Prostate gland (tissue), 2 donors: ENCODE data around the gene ANKRD6. TPM values are rescaled to one million over a fixed set of nuclear protein-coding genes. Genes with fewer than 3 reads are reported as not detected.

Experiments
- DNase-seq: peaks from one replicate; pipeline ENCODE4 v3.0.0-alpha.2; 2019; ENCODE audit warnings: low spot score
- H3K27ac ChIP-seq, 2 donors: fragments of 200-600 bp; sonication (generic); 2 replicates each; pipeline ENCODE4 v1.5.1; 2017 to 2019
- H3K27me3 ChIP-seq: fragments of 200-600 bp; sonication (generic); replicated peaks from 2 replicates; pipeline ENCODE4 v1.5.1; 2019; ENCODE audit not compliant: insufficient read depth
- H3K36me3 ChIP-seq, 2 donors: fragments of 200-600 bp; sonication (generic); 1 replicate in 1 of 2; 2 replicates in 1 of 2; pipeline versions ENCODE4 v1.5.1 to v1.8.1; 2017 to 2019
- H3K4me1 ChIP-seq: fragments of 200-600 bp; sonication (generic); replicated peaks from 2 replicates; pipeline ENCODE4 v1.5.1; 2019
- H3K4me3 ChIP-seq, 2 donors: fragments of 200-600 bp; sonication (generic); 2 replicates each; pipeline ENCODE4 v1.5.1; 2017 to 2019
- H3K9me3 ChIP-seq: fragments of 200-600 bp; sonication (generic); 2 replicates; pipeline ENCODE4 v1.5.1; 2017
- CTCF ChIP-seq, 4 experiments: fragments of 200-600 bp in 2 of 4; fragments of 450-650 bp in 2 of 4; sonication (generic) in 2 of 4; IDR thresholded peaks; 1 replicate in 3 of 4; 2 replicates in 1 of 4; pipeline ENCODE4 v1.5.1; 2016 to 2019; ENCODE audit warnings: antibody characterized with exemption in 4 of 4, mild to moderate bottlenecking in 2 of 4, moderate library complexity in 2 of 4
- POLR2A ChIP-seq: fragments of 450-650 bp; IDR thresholded peaks from one replicate; pipeline ENCODE4 v1.6.1; 2016; ENCODE audit warnings: antibody characterized with exemption, mild to moderate bottlenecking
- POLR2AphosphoS5 ChIP-seq: sonication (generic); formaldehyde crosslinking; IDR thresholded peaks from one replicate; pipeline ENCODE4 v1.6.1; 2017; ENCODE audit warnings: antibody characterized with exemption
- WGBS: methylation state at CpG from one replicate; pipeline ENCODE4 v1.1.5; 2018; 5-methylcytosine and 5-hydroxymethylcytosine counted together
- intact Hi-C: fragments of 100-400 bp; cut with DNase I; formaldehyde crosslinking; loops from one replicate; pipeline ENCODE4 v1.14.2; 2022
- total RNA-seq, 2 donors: library from RNA; depleted of rRNA; stranded (reverse); fragments of >200 nt; gene quantifications; one replicate each; pipeline ENCODE4 v1.1.0, GENCODE V29; 2016

Gene ANKRD6
- total RNA-seq, 2 donors from 2014 or later = 11.9 to 30.9 TPM

- no peaks in the 10 kb centered on the region for H3K27me3 ChIP-seq
- DNase-seq = peak; percentile 52
- intact Hi-C loops = no loop called here
Measured at GRCh38 chr6:89610149-89610642, 177.2 kb downstream of the ANKRD6 start.

GRCh38 chr6:89611666-89612065 is 178.7 kb downstream of the ANKRD6 start:
- intact Hi-C loops = no loop called here
- no peaks in the 10 kb centered on the region for H3K4me1 ChIP-seq
- no peak for TF ChIP-seq POLR2A
- no peak for TF ChIP-seq POLR2AphosphoS5
- TF ChIP-seq CTCF (IDR thresholded peaks at IDR 0.05) = no peak

More at GRCh38 chr6:89610149-89610642, 177.2 kb downstream of the ANKRD6 start:
- H3K36me3 ChIP-seq = no peaks in the 10 kb centered on the region
- WGBS = 60% methylated on average over 11 of the region's 11 CpGs
- no peak overlapping the region for H3K27ac ChIP-seq
- TF ChIP-seq POLR2A (no peak), CTCF (IDR thresholded peaks at IDR 0.05) (peak; percentile 43 to 77 (median 72)), POLR2AphosphoS5 (peak; percentile 8)
- no peak overlapping the region for H3K4me3 ChIP-seq
- no peaks in the 10 kb centered on the region for H3K9me3 ChIP-seq
- no peaks in the 10 kb centered on the region for H3K4me1 ChIP-seq

GRCh38 chr6:89612121-89612520 is 179.2 kb downstream of the ANKRD6 start:
- DNase-seq = no peak
- H3K4me1 ChIP-seq = no peaks in the 10 kb centered on the region
- no peaks in the 10 kb centered on the region for H3K36me3 ChIP-seq
- WGBS = 74% methylated on average over 12 of the region's 12 CpGs
- intact Hi-C loops = no loop called here
- H3K9me3 ChIP-seq = no peaks in the 10 kb centered on the region
- no peak overlapping the region for H3K4me3 ChIP-seq
- no peak overlapping the region for H3K27ac ChIP-seq
- TF ChIP-seq POLR2AphosphoS5 (no peak), POLR2A (no peak), CTCF (IDR thresholded peaks at IDR 0.05) (no peak)
- no peaks in the 10 kb centered on the region for H3K27me3 ChIP-seq

More at GRCh38 chr6:89611666-89612065, 178.7 kb downstream of the ANKRD6 start:
- Histone ChIP-seq H3K27me3 (no peaks in the 10 kb centered on the region), H3K4me3 (no peak overlapping the region), H3K27ac (no peak overlapping the region), H3K36me3 (no peaks in the 10 kb centered on the region), H3K9me3 (no peaks in the 10 kb centered on the region)
- no peak for DNase-seq

GRCh38 chr6:89613790-89614189 is 180.8 kb downstream of the ANKRD6 start:
- Histone ChIP-seq H3K4me3 (no peak overlapping the region), H3K4me1 (no peaks in the 10 kb centered on the region), H3K27ac (no peak overlapping the region), H3K9me3 (no peaks in the 10 kb centered on the region), H3K36me3 (no peaks in the 10 kb centered on the region), H3K27me3 (no peaks in the 10 kb centered on the region)
- DNase-seq = no peak
- TF ChIP-seq CTCF (IDR thresholded peaks at IDR 0.05) (no peak), POLR2A (no peak), POLR2AphosphoS5 (no peak)
- 67% methylated on average over 5 of the region's 5 CpGs for WGBS
- intact Hi-C loops = no loop called here

- TF ChIP-seq CTCF (IDR thresholded peaks at IDR 0.05) (no peak), POLR2A (no peak), POLR2AphosphoS5 (no peak)
- intact Hi-C loops = no loop called here
- Histone ChIP-seq H3K27ac (no peak overlapping the region), H3K9me3 (no peaks in the 10 kb centered on the region), H3K4me3 (no peak overlapping the region), H3K36me3 (no peaks in the 10 kb centered on the region), H3K27me3 (no peaks in the 10 kb centered on the region), H3K4me1 (no peaks in the 10 kb centered on the region)
- no peak for DNase-seq
- WGBS = 83% methylated on average over 5 of the region's 5 CpGs
Measured at GRCh38 chr6:89615882-89616281, 182.9 kb downstream of the ANKRD6 start.
